PFSK-1 (cell line): ENCODE results near the gene EFL1.

Experiments
- FOXP2 ChIP-seq: optimal IDR thresholded peaks from 2 replicates; pipeline ENCODE3; 2011; ENCODE audit warnings: borderline replicate concordance, control low read depth, inconsistent platforms; ENCODE audit not compliant: insufficient read depth; ENCODE audit errors: extremely low read length, extremely low read depth
- POLR2AphosphoS5 ChIP-seq: IDR thresholded peaks from 2 replicates; pipeline ENCODE4 v1.6.1; 2012; ENCODE audit warnings: low read depth, mild to moderate bottlenecking, control low read depth, low read length, moderate library complexity
- SIN3A ChIP-seq: IDR thresholded peaks from 2 replicates; pipeline ENCODE4 v1.6.1; 2012; ENCODE audit warnings: mild to moderate bottlenecking, low read length, moderate library complexity, borderline replicate concordance; ENCODE audit not compliant: insufficient read depth
- TAF1 ChIP-seq: IDR thresholded peaks from 2 replicates; pipeline ENCODE4 v1.6.1; 2012; ENCODE audit warnings: low read length, control low read depth, borderline replicate concordance; ENCODE audit not compliant: insufficient read depth
- TF ChIP-seq, protein P1 (sequence below), 2 experiments: IDR thresholded peaks; 2 replicates each; pipeline versions ENCODE4 v1.6.1 to v1.8.0; 2011 to 2012; ENCODE audit warnings: low read depth in 2 of 2, low read length in 2 of 2, control low read depth in 1 of 2, inconsistent platforms in 1 of 2, mild to moderate bottlenecking in 1 of 2, moderate library complexity in 1 of 2; ENCODE audit not compliant: insufficient read depth in 1 of 2

EFL1 gene

DNA sequence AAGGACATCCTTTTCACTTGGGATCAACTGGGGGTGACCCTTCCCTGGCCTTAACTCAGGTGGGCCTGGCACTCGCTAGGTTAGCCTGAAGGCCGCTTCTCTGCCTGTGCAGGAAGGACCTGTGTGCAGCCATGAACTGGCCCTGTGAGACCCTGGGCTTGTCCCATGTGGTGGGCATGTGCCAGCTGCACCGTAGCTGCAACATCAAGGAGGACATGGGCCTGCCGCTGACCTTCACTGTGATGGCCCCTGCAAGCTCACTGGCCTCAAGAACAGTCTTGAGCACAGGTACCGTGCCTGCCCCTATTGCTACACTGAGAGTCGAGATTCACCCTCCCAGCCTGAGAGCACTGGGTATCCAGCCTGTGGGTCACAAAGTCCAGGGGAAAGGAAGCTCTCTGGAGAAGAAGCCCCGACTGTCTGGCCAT lies 43.1 kb upstream of the EFL1 start:
- TF ChIP-seq FOXP2 (no peak), POLR2AphosphoS5 (no peak)

DNA sequence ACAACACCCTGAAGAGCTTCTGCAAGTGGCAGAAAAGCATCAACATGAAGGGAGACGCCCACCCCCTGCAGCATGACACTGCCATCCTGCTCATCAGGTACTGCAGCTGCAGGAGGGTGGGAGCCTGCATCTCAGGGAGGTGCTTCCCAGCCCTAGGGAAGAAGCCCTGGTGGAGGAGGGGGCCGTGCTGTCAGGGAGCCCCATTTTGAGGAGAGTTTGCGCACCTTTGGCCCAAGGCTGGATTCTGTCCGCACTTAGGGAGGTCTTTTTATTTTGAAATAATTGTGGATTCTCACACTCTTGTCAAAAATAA lies 42.2 kb upstream of the EFL1 start:
- TF ChIP-seq FOXP2: no peak

DNA sequence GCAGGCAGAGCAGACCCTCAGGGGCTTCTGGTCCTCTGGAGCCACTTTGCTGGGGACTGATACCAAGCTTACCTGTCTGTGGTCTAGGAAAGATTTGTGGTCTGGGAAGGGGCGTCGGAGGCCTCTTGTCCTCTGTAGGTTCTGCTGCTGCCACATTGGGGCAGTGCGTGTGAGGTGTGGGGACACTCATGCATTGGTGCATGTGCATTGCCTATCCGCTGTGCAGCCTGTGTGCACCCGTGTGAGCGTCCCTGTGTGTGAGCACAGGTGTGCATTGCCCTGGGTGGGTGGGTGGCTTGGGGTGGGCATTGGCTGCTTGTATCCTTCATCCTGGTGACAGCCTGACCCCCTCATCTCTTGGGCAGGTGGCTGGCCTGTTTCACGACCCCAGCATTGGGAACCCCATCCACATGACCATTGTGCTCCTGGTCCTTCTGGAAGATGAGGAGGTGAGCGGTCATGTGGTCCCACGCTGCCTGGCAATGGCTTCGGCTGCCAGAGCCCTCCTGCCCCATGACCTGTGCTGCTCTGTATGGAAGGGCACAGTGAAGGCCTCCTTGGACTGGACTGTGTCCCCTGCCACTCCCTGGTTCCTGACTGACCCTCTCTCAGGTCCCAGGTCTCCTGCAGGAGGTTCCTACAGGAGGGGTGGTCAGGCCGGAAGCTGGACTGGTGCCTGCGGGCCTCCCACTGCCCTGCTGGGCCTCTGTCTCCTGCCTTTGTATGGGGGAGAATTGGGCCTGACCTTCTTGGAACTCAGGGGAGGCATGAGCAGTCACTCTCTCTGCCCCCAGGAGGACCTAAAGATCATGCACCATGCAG lies 41.6 kb upstream of the EFL1 start:
- TF ChIP-seq FOXP2 (no peak), TAF1 (no peak), SIN3A (no peak), POLR2AphosphoS5 (no peak)
- TF ChIP-seq, protein P1, sequence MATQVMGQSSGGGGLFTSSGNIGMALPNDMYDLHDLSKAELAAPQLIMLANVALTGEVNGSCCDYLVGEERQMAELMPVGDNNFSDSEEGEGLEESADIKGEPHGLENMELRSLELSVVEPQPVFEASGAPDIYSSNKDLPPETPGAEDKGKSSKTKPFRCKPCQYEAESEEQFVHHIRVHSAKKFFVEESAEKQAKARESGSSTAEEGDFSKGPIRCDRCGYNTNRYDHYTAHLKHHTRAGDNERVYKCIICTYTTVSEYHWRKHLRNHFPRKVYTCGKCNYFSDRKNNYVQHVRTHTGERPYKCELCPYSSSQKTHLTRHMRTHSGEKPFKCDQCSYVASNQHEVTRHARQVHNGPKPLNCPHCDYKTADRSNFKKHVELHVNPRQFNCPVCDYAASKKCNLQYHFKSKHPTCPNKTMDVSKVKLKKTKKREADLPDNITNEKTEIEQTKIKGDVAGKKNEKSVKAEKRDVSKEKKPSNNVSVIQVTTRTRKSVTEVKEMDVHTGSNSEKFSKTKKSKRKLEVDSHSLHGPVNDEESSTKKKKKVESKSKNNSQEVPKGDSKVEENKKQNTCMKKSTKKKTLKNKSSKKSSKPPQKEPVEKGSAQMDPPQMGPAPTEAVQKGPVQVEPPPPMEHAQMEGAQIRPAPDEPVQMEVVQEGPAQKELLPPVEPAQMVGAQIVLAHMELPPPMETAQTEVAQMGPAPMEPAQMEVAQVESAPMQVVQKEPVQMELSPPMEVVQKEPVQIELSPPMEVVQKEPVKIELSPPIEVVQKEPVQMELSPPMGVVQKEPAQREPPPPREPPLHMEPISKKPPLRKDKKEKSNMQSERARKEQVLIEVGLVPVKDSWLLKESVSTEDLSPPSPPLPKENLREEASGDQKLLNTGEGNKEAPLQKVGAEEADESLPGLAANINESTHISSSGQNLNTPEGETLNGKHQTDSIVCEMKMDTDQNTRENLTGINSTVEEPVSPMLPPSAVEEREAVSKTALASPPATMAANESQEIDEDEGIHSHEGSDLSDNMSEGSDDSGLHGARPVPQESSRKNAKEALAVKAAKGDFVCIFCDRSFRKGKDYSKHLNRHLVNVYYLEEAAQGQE (IDR thresholded peaks at IDR 0.05; ENCODE audit: insufficient read depth in 1 of 2, low read depth in 2 of 2, low read length in 2 of 2): no peak

DNA sequence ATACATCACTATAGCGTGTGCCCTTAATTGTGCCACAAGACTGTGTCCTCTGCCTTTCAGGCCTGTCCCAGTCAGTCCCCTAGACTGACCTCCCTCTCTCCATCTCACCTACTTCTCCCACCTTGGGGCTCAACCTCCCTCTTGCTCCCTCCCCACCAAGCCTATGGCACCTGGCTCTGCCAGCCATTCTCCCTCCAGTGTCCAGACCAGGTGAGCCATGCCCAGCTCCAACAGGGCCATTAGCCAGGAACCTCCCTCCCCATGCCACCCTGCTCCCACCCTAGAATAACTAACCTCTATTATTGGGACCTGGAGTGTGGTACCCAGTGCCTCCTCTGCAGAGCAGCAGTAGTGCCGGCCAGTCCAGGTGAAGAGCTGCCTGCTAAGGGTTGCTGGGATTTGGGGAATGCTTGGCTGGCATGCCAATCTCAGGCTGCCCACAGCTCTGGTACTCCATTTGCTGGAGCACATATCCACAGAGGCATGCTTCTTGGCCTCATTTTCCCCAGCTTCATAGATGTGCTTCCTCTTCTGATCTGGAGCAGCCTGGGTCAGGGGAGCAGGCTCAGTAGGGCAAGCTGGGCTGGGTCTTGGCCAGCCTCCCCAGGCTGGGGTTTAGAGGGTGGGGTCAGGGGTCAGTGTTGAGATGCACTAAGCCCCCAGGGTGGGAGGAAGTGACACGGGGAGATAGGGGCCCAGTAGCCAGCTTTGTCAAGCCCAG lies 38.9 kb upstream of the EFL1 start:
- TF ChIP-seq SIN3A: no peak

DNA sequence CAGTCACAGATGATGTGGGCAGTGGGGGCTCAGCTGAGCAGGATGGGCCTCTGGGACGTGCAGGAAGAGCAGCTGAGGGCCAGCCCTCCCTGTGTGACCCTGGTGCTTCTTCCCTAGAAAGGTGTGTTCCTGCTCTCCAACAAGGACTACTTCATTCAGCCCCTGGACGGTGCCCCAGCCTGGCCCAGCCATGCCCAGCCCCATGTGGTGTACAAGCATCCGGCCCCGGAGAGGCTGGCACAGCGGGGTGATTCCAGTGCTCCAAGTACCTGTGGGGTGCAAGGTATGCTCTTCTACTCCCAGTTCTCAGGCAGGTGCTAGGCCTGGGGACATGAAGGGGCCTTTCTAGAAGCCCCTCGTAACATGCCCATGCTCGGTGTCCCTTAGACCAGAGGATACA lies 38.3 kb upstream of the EFL1 start:
- TF ChIP-seq FOXP2 (no peak), TAF1 (no peak), POLR2AphosphoS5 (no peak), SIN3A (no peak)
- TF ChIP-seq, protein P1 (IDR thresholded peaks at IDR 0.05; ENCODE audit: insufficient read depth in 1 of 2, low read depth in 2 of 2, low read length in 2 of 2): no peak

DNA sequence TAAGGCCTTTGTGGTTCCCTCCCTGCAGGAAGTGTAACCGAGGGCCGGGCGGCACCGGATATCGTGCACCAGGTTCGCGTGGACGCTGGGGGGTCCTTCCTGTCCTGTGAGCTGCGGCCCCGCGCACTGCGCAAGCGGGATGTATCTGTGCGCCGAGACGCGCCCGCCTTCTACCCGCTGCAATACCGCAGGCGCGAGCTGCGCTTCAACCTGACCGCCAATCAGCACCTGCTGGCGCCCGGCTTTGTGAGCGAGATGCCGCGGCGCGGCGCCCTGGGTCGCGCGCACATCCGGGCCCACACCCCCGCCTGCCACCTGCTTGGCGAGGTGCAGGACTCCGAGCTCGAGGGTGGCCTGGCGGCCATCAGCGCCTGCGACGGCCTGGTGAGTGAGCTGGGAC lies 36.0 kb upstream of the EFL1 start:
- TF ChIP-seq SIN3A (no peak), TAF1 (no peak), FOXP2 (no peak), POLR2AphosphoS5 (no peak)
- TF ChIP-seq, protein P1 (IDR thresholded peaks at IDR 0.05; ENCODE audit: insufficient read depth in 1 of 2, low read depth in 2 of 2, low read length in 2 of 2): no peak

DNA sequence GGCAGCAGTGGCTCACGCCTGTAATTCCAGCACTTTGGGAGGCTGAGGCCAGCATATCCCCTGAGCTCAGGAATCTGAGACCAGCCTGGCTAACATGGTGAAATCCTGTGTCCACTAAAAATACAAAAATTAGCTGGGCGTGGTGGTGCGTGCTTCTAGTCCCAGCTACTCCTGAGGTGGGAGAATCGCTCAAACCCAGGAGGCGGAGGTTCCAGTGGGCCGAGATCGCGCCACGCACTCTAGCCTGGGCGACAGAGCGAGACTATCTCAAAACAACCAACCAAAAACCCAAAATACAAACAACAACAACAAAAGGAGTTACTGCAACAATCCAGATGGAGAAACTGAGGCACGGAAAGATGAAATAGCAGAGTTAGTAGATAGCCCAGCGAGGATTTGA lies 35.5 kb upstream of the EFL1 start:
- TF ChIP-seq SIN3A (no peak), POLR2AphosphoS5 (no peak), FOXP2 (no peak)
